Measurements from ENCODE around the gene GRIN1. TPM values are rescaled to one million over a fixed set of nuclear protein-coding genes. Genes with fewer than 3 reads are reported as not detected.
"Not testable (repeated sequence)": the region's sequence is repeated elsewhere in the genome, so short reads cannot be mapped to it uniquely, and the experiment has no call there.

The GRIN1 gene
- polyA plus RNA-seq, 3 donors from 2014 or later: not detected

DNA sequence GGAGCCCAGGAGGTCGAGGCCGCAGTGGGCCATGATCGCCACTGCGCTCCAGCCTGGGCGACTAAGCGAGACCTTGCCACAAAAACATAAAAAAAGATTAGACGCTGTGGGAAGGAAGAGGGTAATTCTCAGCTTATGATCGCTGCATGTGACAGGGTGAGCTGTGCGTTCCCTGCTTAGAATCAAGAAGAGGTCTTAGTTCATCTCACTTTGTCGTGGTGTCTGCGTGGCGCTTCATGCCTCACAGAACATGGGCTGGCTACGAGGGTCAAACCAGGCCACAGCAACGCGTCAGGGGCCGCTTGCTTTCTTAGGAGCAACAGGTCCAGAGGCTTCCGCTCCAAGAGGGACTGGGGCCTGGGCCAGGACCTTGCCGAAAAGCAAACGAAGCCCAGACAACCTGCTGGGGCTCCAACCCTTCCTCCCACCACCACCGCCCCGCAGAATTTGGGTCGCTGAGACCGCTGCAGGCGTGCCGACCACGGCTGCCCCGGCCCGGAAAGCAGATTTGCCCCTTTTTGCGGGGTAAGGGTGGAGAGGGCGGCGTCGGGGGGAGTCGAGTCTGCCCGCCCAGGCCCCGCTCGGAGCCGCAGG is 10.0 kb upstream of the GRIN1 start:
- H3K4me3 Mint-ChIP-seq: peak overlapping the region; percentile 81 to 95 (median 86)

DNA sequence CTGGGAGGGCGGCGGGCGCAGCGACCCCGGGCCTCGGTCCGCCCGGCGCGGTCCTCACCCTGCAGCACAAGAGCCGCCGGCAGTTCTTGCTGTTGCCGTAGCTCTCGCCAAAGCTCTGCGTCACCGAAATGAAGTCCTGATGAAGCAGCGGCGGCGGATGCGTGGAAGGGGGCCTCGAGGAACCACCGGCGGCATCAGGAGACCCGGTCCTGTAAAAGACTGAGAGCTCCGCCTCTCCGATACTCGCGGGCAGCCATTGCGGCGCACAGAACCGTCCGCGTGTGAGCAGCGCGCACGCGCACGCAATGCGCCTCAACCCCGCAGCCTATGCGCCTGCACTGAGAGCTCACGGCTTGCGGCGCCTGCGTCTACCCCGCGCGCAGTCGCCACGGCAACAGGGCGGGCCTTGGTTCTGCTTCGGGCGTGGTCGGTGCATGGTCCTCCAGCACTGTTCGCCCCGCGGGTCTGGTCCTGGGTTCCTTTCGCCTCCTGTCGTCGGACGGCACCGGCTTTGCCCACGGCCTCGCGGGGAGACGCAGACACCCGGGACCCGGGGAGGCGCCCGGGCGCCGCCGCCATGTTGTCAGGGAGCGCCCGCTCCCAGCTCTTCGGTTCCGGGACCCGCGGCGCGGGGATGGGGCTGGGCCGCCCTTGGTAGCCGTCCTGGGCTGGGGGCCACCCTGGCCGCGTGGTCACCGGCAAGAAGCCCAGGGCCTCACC is 9.3 kb upstream of the GRIN1 start:
- no peaks in the 10 kb centered on the region for H3K36me3 Mint-ChIP-seq
- peak; percentile 86 to 88 (median 88) for DNase-seq
- peaks cover 11 to 20% (median 11%) of the 10 kb centered on the region in 3 donors for H3K27me3 Mint-ChIP-seq (ENCODE audit: low read depth in 3 of 3)
- peaks cover 0 to 2% (median 0%) of the 10 kb centered on the region in 6 donors for H3K9me3 Mint-ChIP-seq
- H3K4me1 Mint-ChIP-seq: peaks cover 30 to 31% of the 10 kb centered on the region in 2 donors
- H3K27ac Mint-ChIP-seq: peak overlapping the region; percentile 67 to 83 (median 75)
- peak overlapping the region; percentile 85 to 92 (median 87) for H3K4me3 Mint-ChIP-seq

More for the DNA sequence above, 10.0 kb upstream of the GRIN1 start:
- Mint-ChIP-seq H3K27me3 (ENCODE audit: low read depth in 3 of 3) (peaks cover 11 to 20% (median 11%) of the 10 kb centered on the region in 3 donors), H3K9me3 (peaks cover 0 to 2% (median 0%) of the 10 kb centered on the region in 6 donors), H3K4me1 (peaks cover 30 to 31% of the 10 kb centered on the region in 2 donors), H3K36me3 (no peaks in the 10 kb centered on the region), H3K27ac (peak overlapping the region; percentile 70 to 90 (median 80))
- DNase-seq: peak in 1 of 3 donors; percentile 15

- peaks cover 11 to 20% (median 11%) of the 10 kb centered on the region in 3 donors for H3K27me3 Mint-ChIP-seq (ENCODE audit: low read depth in 3 of 3)
- H3K4me1 Mint-ChIP-seq: peaks cover 30 to 31% of the 10 kb centered on the region in 2 donors
- no peaks in the 10 kb centered on the region for H3K36me3 Mint-ChIP-seq
- no peak for DNase-seq
- H3K27ac Mint-ChIP-seq: peak overlapping the region in 3 of 6 donors; percentile 57 to 83 (median 71)
- H3K4me3 Mint-ChIP-seq: peak overlapping the region; percentile 74 to 84 (median 80)
- peaks cover 0 to 2% (median 0%) of the 10 kb centered on the region in 6 donors for H3K9me3 Mint-ChIP-seq
These were observed 8.7 kb upstream of the GRIN1 start for GRCh38 chr9:137130176-137130755.

GRCh38 chr9:137134191-137134590 is 4.8 kb upstream of the GRIN1 start:
- Mint-ChIP-seq H3K4me3 (no peak overlapping the region), H3K4me1 (peaks cover 0 to 6% of the 10 kb centered on the region in 2 donors), H3K9me3 (peaks cover 0 to 2% (median 0%) of the 10 kb centered on the region in 6 donors), H3K36me3 (peaks cover 0 to 4% (median 0%) of the 10 kb centered on the region in 3 donors), H3K27me3 (ENCODE audit: low read depth in 3 of 3) (peaks cover 5 to 18% (median 14%) of the 10 kb centered on the region in 3 donors), H3K27ac (no peak overlapping the region)
- DNase-seq: no peak

GRCh38 chr9:137135154-137135553 is 3.8 kb upstream of the GRIN1 start:
- DNase-seq, H3K36me3 Mint-ChIP-seq, H3K27ac Mint-ChIP-seq, H3K9me3 Mint-ChIP-seq, H3K4me3 Mint-ChIP-seq, H3K4me1 Mint-ChIP-seq: not testable (repeated sequence)
- peaks cover 7 to 18% (median 17%) of the 10 kb centered on the region in 3 donors for H3K27me3 Mint-ChIP-seq (ENCODE audit: low read depth in 3 of 3)

- H3K36me3 Mint-ChIP-seq: peaks cover 0 to 4% (median 0%) of the 10 kb centered on the region in 3 donors
- peaks cover 14 to 23% (median 21%) of the 10 kb centered on the region in 3 donors for H3K27me3 Mint-ChIP-seq (ENCODE audit: low read depth in 3 of 3)
- H3K27ac Mint-ChIP-seq: no peak overlapping the region
- DNase-seq: no peak
- no peak overlapping the region for H3K4me3 Mint-ChIP-seq
- H3K4me1 Mint-ChIP-seq: peaks cover 0 to 2% of the 10 kb centered on the region in 2 donors
- H3K9me3 Mint-ChIP-seq: no peaks in the 10 kb centered on the region
These were observed 2.6 kb upstream of the GRIN1 start for GRCh38 chr9:137136261-137136880.

DNA sequence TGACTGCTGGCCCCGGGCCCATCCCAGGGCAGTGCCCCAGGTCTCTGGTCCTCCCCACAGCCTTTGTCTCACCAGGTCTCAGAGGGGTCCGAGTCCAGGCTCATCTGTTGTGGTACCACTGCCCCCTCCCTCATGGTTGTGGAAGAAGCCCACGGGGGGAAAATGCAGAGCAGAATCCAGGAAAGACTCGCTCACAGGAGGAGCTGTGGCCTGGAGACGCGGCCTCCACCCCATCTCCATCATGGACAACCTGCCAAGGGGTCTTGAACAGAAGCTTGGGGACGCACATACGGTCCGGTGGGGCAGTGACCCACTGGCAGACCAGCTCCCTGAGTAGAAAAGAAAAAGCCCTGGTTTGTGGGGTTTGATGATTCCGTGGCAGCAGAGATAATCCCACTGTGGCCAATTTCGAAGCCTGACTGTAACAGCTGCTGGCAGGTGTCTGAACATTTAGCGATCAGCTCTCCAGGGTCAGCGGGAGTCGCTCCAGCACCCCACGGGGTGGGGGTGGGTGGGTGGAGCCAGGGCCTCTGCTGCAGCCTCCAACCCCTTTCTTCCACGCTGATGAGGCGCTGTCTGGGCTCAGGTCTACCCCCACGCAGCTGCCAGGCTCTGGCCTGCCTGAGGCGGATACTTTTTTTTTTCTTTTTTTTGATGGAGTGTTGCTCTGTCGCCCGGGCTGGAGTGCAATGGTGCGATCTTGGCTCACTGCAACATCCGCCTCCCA is 1.9 kb upstream of the GRIN1 start:
- no peak overlapping the region for H3K4me3 Mint-ChIP-seq
- peaks cover 0 to 2% of the 10 kb centered on the region in 2 donors for H3K4me1 Mint-ChIP-seq
- H3K36me3 Mint-ChIP-seq: peaks cover 0 to 4% (median 0%) of the 10 kb centered on the region in 3 donors
- DNase-seq: no peak
- H3K9me3 Mint-ChIP-seq: no peaks in the 10 kb centered on the region
- H3K27me3 Mint-ChIP-seq (ENCODE audit: low read depth in 3 of 3): peaks cover 15 to 25% (median 19%) of the 10 kb centered on the region in 3 donors
- H3K27ac Mint-ChIP-seq: no peak overlapping the region

DNA sequence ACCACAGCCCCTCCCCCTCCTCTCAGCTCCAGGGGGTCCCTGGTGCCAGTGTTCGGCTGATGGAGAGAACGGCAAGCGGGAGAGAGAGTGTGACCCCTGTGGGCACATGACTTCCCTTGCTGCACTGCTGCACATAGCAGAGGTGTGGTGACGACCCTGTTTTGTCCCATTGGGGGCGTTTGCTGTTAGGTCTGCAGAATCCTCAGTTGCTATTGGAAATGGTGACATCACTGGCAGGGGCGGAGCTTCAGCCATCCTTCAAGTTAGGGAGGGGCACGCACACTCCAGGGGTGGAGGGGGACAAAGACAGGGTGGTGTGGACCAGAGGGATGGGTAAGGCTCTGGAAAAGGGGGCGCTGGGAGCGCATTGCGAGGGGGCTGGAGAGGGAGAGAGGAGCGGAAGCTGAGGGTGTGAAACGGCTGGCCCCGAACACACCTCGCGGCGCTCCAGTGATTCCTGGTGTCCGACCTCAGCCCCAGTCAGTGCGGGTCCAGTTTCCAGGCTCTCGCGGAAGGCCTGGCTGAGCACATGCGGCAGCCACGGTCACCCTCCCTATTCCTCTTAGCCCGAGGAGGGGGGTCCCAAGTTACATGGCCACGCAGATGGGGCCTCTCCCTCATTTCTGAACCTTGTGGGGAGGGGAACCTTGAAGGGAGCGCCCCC is 764 bp upstream of the GRIN1 start:
- H3K36me3 Mint-ChIP-seq: peaks cover 0 to 4% (median 0%) of the 10 kb centered on the region in 3 donors
- no peak for DNase-seq
- H3K27me3 Mint-ChIP-seq (ENCODE audit: low read depth in 3 of 3): peaks cover 14 to 29% (median 19%) of the 10 kb centered on the region in 3 donors
- peak overlapping the region in 1 of 5 donors; percentile 33 for H3K4me3 Mint-ChIP-seq
- H3K27ac Mint-ChIP-seq: no peak overlapping the region
- no peaks in the 10 kb centered on the region for H3K9me3 Mint-ChIP-seq
- peaks cover 0 to 2% of the 10 kb centered on the region in 2 donors for H3K4me1 Mint-ChIP-seq

GRCh38 chr9:137139468-137140150 is 655 bp downstream of the GRIN1 start:
- Mint-ChIP-seq H3K27ac (no peak overlapping the region), H3K36me3 (peaks cover 0 to 4% (median 0%) of the 10 kb centered on the region in 3 donors), H3K9me3 (no peaks in the 10 kb centered on the region), H3K4me3 (no peak overlapping the region), H3K4me1 (peaks cover 0 to 2% of the 10 kb centered on the region in 2 donors), H3K27me3 (ENCODE audit: low read depth in 3 of 3) (peaks cover 14 to 29% (median 20%) of the 10 kb centered on the region in 3 donors)
- DNase-seq: no peak

DNA sequence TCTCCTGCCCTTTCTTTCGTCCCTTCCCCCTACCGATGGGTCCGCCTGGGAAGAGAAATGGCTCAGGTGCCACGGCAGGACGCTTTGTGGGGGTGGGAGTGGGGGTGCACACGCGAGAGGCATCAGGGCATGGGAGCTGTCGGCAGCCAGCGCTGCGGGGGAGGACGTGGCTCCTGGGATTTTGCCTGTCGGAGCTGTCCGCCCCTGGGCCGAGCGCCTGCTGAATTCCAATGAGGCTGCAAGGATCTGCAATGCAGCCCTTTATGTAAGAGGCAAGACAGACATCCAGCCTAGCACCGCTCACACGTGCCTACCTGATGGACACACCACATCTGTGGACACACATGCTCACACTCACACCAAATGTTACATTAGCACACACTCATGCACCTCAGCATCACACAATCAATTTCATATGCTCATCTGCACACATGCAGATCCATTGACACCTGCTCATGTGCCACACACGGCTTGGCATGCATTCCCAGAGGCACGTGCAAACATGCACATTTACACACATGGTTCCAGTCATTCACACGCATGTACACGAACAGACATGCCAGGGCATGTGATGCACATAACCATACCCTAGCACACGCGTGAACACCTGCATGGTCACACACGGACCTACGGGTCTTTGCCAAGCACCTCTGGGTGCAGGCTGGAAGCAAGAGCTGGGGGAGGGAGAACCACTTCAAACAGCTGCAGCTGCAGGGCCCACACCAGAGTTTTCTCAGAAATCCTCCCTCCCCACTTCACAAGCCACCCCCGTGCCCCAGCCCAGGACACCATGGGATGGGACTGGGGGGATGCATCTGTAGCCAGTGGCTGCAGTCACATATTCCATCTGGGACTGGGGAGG is 1.4 kb downstream of the GRIN1 start:
- H3K27me3 Mint-ChIP-seq (ENCODE audit: low read depth in 3 of 3): peaks cover 14 to 29% (median 20%) of the 10 kb centered on the region in 3 donors
- peak overlapping the region in 1 of 5 donors; percentile 30 for H3K4me3 Mint-ChIP-seq
- H3K4me1 Mint-ChIP-seq: peaks cover 0 to 2% of the 10 kb centered on the region in 2 donors
- H3K9me3 Mint-ChIP-seq: no peaks in the 10 kb centered on the region
- DNase-seq: no peak
- H3K36me3 Mint-ChIP-seq: peaks cover 0 to 4% (median 0%) of the 10 kb centered on the region in 3 donors
- H3K27ac Mint-ChIP-seq: no peak overlapping the region

GRCh38 chr9:137141050-137141810 is 2.3 kb downstream of the GRIN1 start:
- H3K9me3 Mint-ChIP-seq: no peaks in the 10 kb centered on the region
- peaks cover 15 to 23% (median 18%) of the 10 kb centered on the region in 3 donors for H3K27me3 Mint-ChIP-seq (ENCODE audit: low read depth in 3 of 3)
- DNase-seq: no peak
- H3K27ac Mint-ChIP-seq: no peak overlapping the region
- H3K4me3 Mint-ChIP-seq: no peak overlapping the region
- H3K36me3 Mint-ChIP-seq: no peaks in the 10 kb centered on the region
- H3K4me1 Mint-ChIP-seq: peaks cover 0 to 2% of the 10 kb centered on the region in 2 donors

Measured in immature natural killer cell (primary cell).